AG04450 (cell line): ENCODE results near the gene PRKAB2. TPM values are rescaled to one million over a fixed set of nuclear protein-coding genes. Genes with fewer than 3 reads are reported as not detected.

Experiments used
- CTCF ChIA-PET: fragments of 300-600, 350-600 bp; formaldehyde crosslinking; extraction: SDS; loops from one replicate; lab custom pipeline; 2022; ENCODE audit warnings: antibody characterized with exemption, inconsistent platforms; lab: Charles Lee
- POLR2A ChIA-PET: fragments of 350-600 bp; formaldehyde crosslinking; extraction: SDS; loops from one replicate; lab custom pipeline; 2021; ENCODE audit warnings: antibody characterized with exemption, inconsistent platforms; lab: Yijun Ruan, JAX
- DNase-seq: peaks from one replicate; pipeline ENCODE4 v3.0.0-alpha.2; 2011; ENCODE audit warnings: low read depth, low spot score
- H3K27ac ChIP-seq: one replicate; pipeline ENCODE4 v1.5.1; 2012; ENCODE audit warnings: low read depth, low read length, control low read depth
- H3K27me3 ChIP-seq: one replicate; pipeline ENCODE4 v1.6.0; 2012; ENCODE audit warnings: low read length; ENCODE audit not compliant: control insufficient read depth, insufficient read depth
- H3K4me3 ChIP-seq: 2 replicates; pipeline ENCODE4 v1.5.1; 2011; ENCODE audit warnings: mild to moderate bottlenecking, low read depth, low read length, control low read depth
- H3K9me3 ChIP-seq: 2 replicates; pipeline ENCODE4 v1.5.1; 2012; ENCODE audit warnings: low read length; ENCODE audit not compliant: control insufficient read depth, insufficient read depth
- polyA plus RNA-seq: library from polyadenylated mRNA; depleted of rRNA; stranded (reverse); fragments of >200 nt; gene quantifications from 2 replicates; pipeline ENCODE4 v1.2.3, GENCODE V29; 2011
- TF ChIP-seq, protein P1 (sequence below): IDR thresholded peaks from 2 replicates; pipeline ENCODE4 v1.5.1; 2011; ENCODE audit warnings: low read depth, low read length, control low read depth, inconsistent platforms

PRKAB2 gene
- polyA plus RNA-seq, 1 experiment = 28.1 TPM

- Histone ChIP-seq H3K4me3 (peak overlapping the region; percentile 40), H3K27me3 (no peaks in the 10 kb centered on the region), H3K27ac (no peak overlapping the region), H3K9me3 (no peaks in the 10 kb centered on the region; the same call in 1 of the 2 replicates)
- ChIA-PET CTCF (interaction anchor here (1.4 kb wide), 1 partner anchor 64 kb away, joined by 9 read pairs; the partner anchor contains the start of gene CHD1L), POLR2A (no interaction called here)
- DNase-seq = no peak
- TF ChIP-seq, protein P1, sequence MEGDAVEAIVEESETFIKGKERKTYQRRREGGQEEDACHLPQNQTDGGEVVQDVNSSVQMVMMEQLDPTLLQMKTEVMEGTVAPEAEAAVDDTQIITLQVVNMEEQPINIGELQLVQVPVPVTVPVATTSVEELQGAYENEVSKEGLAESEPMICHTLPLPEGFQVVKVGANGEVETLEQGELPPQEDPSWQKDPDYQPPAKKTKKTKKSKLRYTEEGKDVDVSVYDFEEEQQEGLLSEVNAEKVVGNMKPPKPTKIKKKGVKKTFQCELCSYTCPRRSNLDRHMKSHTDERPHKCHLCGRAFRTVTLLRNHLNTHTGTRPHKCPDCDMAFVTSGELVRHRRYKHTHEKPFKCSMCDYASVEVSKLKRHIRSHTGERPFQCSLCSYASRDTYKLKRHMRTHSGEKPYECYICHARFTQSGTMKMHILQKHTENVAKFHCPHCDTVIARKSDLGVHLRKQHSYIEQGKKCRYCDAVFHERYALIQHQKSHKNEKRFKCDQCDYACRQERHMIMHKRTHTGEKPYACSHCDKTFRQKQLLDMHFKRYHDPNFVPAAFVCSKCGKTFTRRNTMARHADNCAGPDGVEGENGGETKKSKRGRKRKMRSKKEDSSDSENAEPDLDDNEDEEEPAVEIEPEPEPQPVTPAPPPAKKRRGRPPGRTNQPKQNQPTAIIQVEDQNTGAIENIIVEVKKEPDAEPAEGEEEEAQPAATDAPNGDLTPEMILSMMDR = no peak
These were observed 5.5 kb upstream of the PRKAB2 start for GRCh38 chr1:147177611-147178380.

DNA sequence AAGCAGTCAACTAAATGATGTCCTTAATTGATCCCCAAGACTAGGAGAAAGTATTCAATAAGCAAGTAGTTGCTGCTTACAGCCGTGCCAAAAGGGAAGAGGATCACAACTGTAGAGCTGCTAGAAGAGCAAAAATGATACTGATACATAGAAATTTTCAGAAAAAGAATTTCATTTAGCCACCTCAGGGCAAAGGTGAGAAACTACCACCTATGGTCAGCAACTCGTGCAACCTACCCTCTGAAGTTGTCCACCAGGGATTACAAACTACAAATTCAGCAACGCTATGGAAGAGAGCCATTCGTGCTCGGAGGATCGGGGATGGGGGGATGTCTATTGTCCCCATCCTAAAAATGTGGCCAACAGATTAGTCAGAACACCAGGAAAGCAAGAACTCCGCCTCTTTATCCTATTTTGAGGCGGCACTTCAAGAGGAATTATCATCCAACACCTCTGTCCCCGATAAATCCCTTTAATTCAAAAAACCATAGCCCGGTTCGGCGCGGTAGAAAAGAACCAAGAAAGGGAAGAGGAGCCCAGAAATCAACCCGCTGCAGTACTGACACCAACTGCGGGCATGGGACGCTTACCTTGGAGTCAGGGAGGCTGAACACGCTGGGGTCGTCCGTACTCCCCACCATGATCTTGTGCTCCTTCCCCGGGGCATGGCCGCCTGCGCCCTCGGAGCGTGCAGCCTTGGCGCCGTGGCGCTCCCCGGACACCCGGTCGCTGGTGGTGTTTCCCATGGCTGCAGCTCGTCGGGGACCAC lies 687 bp downstream of the PRKAB2 start:
- CTCF ChIA-PET = interaction anchor here (0.6 to 3.3 kb wide), 8 partner anchors 10 to 260 kb away, joined by 3 to 33 read pairs (median 4); partner anchors contain the start of gene CHD1L
- POLR2A ChIA-PET = interaction anchor here (1.4 kb wide), 1 partner anchor 72 kb away, joined by 3 read pairs; no protein-coding TSS in a partner anchor
- H3K27me3 ChIP-seq = no peaks in the 10 kb centered on the region
- H3K27ac ChIP-seq = peak overlapping the region; percentile 41
- no peak for DNase-seq
- H3K4me3 ChIP-seq = peak overlapping the region; percentile 93
- no peaks in the 10 kb centered on the region; the same call in 1 of the 2 replicates for H3K9me3 ChIP-seq
- TF ChIP-seq, protein P1 = no peak

DNA sequence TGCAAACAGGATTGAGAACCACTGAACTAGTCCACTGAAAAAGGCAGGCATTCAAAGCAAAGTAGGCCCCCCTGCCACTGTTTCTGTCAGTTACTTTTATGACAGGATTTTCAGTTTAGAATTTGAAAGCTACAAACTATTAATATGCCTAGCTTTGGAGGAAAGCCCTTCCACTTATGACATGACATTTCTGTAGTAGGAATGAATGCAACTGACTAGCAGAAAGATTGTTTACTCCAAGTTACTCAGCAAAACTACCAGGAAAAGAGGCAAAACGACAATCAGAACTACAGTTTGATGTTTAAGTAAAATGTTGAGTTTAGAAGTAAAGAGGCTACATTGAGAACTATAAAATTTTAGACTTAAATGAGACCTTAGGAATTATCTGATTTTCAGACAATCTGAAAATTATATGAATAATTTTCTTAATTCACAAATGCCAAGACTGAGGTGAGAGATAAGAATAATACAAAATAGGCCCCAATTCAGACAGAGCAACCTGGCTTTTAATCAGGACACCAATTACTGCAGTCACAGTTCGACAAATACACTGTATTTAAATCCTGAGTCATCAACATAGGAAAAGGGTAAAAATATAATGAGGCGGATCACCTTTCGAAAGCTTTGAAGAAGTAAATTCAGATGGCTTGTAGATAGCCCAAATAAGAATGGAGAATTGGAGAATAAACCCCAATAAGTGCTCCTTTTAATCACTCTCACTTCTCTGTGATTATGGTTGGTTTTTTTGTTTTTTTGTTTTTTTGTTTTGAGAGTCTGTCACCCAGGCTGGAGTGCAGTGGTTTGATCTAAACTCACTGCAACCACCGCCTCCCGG lies 2.2 kb downstream of the PRKAB2 start:
- Histone ChIP-seq H3K27ac (no peak overlapping the region), H3K9me3 (no peaks in the 10 kb centered on the region; the same call in 1 of the 2 replicates), H3K27me3 (no peaks in the 10 kb centered on the region), H3K4me3 (peak overlapping the region; percentile 41)
- CTCF ChIA-PET = interaction anchor here (0.9 to 4.2 kb wide), 6 partner anchors 30 to 104 kb away, joined by 3 to 36 read pairs (median 4); partner anchors contain the start of gene CHD1L
- DNase-seq = no peak
- TF ChIP-seq, protein P1 = no peak
- POLR2A ChIA-PET = no interaction called here

- TF ChIP-seq, protein P1 = no peak
- Histone ChIP-seq H3K27ac (no peak overlapping the region), H3K27me3 (no peaks in the 10 kb centered on the region), H3K4me3 (no peak overlapping the region), H3K9me3 (no peaks in the 10 kb centered on the region; the same call in 1 of the 2 replicates)
- DNase-seq = no peak
- POLR2A ChIA-PET = no interaction called here
- CTCF ChIA-PET = interaction anchor here (0.6 to 4.2 kb wide), 4 partner anchors 56 to 140 kb away, joined by 3 to 36 read pairs (median 4); partner anchors contain the start of genes CHD1L and FMO5
These were observed 3.1 kb downstream of the PRKAB2 start for GRCh38 chr1:147169171-147169570.
